Stimulated activated CD8-positive, alpha-beta memory T cell treated with anti-CD3 and anti-CD28 coated beads, Interleukin-12 subunit alpha, Interleukin-12 subunit beta, amount 100 ng/mL, for 4 hours (primary cell): Measurements from ENCODE around the gene MRPL38.
"Not testable (repeated sequence)": the region's sequence is repeated elsewhere in the genome, so short reads cannot be mapped to it uniquely, and the experiment has no call there.

ENCODE experiments used
- DNase-seq: peaks from one replicate; pipeline ENCODE4 v3.0.0-alpha.2; 2020; ENCODE audit warnings: low read depth

The MRPL38 gene

GRCh38 chr17:75854101-75854748, 50.5 kb downstream of the MRPL38 start:
- no peak for DNase-seq

- no peak for DNase-seq
Observed at GRCh38 chr17:75853433-75853832, 51.3 kb downstream of the MRPL38 start.

GRCh38 chr17:75851693-75851991, 53.0 kb downstream of the MRPL38 start:
- DNase-seq = not testable (repeated sequence)

GRCh38 chr17:75850928-75851692, 53.6 kb downstream of the MRPL38 start:
- DNase-seq = no peak

GRCh38 chr17:75849724-75850123, 55.0 kb downstream of the MRPL38 start:
- no peak for DNase-seq

- DNase-seq = no peak
Observed at GRCh38 chr17:75849279-75849646, 55.4 kb downstream of the MRPL38 start.
